GM12872 (cell line): Measurements from ENCODE around the gene SLC12A5.

Experiments
- TF ChIP-seq, protein P1 (sequence below): IDR thresholded peaks from 3 replicates; pipeline ENCODE4 v1.5.1; 2011; ENCODE audit warnings: low read depth, mild to moderate bottlenecking, low read length, moderate library complexity; ENCODE audit not compliant: insufficient read depth

The SLC12A5 gene

DNA sequence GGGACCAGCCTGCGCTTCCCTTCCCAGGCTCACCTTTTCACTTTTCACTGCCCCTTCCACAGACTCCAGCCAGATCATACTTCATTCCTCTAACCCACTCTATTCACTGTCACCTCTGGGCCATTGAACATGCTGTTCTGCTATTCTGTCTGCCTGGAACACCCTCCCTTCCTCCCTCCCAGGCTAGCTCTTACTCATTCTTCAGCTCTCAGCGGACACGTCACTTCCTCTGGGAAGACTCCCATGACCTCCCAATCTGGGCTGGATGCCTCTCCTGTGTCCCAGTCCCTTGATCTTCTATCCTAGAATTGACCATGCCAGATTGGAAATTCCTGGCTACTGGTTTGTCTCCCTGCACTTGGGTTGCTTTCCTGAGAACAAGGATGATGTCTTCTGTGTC lies 5.0 kb downstream of the SLC12A5 start:
- TF ChIP-seq, protein P1, sequence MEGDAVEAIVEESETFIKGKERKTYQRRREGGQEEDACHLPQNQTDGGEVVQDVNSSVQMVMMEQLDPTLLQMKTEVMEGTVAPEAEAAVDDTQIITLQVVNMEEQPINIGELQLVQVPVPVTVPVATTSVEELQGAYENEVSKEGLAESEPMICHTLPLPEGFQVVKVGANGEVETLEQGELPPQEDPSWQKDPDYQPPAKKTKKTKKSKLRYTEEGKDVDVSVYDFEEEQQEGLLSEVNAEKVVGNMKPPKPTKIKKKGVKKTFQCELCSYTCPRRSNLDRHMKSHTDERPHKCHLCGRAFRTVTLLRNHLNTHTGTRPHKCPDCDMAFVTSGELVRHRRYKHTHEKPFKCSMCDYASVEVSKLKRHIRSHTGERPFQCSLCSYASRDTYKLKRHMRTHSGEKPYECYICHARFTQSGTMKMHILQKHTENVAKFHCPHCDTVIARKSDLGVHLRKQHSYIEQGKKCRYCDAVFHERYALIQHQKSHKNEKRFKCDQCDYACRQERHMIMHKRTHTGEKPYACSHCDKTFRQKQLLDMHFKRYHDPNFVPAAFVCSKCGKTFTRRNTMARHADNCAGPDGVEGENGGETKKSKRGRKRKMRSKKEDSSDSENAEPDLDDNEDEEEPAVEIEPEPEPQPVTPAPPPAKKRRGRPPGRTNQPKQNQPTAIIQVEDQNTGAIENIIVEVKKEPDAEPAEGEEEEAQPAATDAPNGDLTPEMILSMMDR = no peak

DNA sequence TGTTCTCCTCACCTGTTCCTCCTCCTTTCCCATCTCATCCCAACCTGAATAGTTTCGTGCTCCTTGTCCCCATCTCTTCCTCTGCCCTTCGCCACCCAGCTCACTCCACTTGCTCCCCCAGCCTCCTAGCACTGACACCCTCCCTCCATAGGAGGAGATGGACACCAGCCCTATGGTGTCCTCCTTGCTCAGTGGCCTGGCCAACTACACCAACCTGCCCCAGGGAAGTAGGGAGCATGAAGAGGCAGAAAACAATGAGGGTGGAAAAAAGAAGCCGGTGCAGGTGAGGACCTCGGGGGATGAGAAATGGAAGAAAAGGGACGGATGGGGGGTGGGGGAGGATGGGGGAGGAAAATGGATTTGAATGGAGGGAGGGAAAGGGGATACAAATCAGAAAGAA lies 6.2 kb downstream of the SLC12A5 start:
- TF ChIP-seq, protein P1 = no peak

DNA sequence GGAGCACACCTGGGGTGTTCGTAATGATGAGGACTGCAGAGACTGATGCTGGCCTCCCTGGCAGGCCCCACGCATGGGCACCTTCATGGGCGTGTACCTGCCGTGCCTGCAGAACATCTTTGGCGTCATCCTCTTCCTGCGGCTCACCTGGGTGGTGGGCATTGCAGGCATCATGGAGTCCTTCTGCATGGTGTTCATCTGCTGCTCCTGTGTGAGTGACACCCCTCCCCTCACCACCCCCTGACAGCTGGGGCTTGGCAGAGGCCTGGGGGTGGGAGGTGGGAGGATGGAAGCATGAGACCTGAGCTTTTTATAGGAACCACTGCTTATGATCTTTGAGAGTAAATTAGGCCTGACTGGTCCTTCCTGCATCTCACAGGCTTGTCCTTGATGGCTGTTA lies 6.7 kb downstream of the SLC12A5 start:
- TF ChIP-seq, protein P1 = no peak

DNA sequence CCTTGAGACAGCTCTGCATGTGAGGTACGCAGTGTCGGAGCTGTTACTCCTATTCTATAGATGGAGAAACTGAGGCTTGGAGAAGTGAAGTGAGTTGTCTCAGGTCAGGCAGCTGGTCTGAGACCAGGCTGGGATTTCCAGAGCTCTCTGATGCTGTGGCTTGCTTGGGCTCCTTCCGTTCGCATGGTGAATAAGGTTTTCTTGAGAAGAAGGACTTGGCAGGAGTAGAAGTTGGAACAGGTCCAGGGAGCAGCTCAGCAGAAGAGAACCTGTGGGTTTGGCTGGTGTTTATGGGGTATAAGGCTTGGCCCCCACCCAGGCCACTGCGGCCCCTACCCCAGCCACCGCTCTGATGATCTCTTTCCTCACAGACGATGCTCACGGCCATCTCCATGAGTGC lies 7.4 kb downstream of the SLC12A5 start:
- TF ChIP-seq, protein P1 = no peak

DNA sequence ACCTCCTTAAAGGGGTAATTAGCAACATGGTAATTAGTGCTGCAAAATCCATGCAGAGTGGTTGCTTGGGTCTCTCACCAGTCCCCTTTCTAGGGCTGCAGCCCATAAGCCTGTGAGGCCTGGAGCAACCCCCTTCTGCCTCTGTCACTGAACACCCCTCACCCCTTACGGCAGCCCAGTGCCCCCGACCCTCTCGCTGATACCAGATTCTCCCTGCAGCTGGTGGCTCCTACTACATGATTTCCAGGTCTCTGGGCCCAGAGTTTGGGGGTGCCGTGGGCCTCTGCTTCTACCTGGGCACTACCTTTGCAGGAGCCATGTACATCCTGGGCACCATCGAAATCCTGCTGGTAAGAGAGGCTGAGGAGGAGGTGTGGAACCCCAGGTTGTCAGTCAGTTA lies 8.0 kb downstream of the SLC12A5 start:
- TF ChIP-seq, protein P1 = no peak

DNA sequence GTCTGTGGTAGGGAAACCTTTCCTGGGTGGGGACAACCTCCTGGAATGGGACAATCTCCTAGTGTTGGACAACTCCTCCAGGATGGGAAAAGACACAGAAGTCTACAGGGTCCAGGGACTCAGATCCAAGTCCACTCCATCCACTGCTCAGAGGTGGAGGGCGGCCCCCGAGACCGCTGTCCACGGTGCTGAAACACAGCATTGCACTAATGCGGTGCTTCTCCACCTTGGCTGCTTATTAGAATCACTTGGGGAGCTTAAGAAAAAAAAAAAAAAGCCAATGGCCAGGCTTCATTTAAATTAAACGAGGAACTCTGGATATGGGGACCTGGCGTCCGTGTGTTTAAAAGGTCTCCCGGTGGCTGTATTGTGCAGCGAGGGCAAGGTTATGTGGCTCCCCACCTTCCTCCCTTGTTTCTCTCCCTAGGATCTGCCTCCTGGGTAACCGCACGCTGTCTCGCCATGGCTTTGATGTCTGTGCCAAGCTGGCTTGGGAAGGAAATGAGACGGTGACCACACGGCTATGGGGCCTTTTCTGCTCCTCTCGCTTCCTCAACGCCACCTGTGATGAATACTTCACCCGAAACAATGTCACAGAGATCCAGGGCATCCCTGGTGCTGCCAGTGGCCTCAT lies 12.0 kb downstream of the SLC12A5 start:
- TF ChIP-seq, protein P1 = no peak

DNA sequence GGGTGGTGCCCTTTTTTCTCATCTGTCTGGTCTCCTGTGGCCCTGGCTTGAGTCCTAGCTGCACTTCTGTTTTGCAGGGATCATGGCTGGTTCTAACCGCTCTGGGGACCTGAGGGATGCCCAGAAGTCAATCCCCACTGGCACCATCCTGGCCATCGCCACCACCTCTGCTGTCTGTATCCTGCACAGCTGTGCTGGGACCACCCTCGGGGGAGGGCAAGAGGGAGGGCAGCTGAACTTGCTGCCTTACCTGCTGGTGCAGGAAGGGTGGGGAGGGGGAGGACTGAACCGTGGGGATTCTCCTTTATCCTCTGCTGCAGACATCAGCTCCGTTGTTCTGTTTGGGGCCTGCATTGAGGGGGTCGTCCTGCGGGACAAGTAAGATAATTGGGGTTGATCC lies 14.5 kb downstream of the SLC12A5 start:
- TF ChIP-seq, protein P1 = no peak
